HCT116 (cell line): ENCODE measurements around the gene TERT. TPM values are rescaled to one million over a fixed set of nuclear protein-coding genes. Genes with fewer than 3 reads are reported as not detected.

Experiments used
- microRNA-seq: library from miRNA; unstranded; fragments of <30 nt; microRNA quantifications from one replicate; pipeline ENCODE4, GENCODE V29; 2016; ENCODE audit warnings: borderline number of aligned reads
- total RNA-seq: library from RNA; stranded (reverse); gene quantifications from one replicate; pipeline ENCODE4 v1.2.1, GENCODE V29; 2021; ENCODE audit not compliant: unreplicated experiment

The TERT gene
- total RNA-seq, 1 experiment from 2014 or later: 6.9 TPM

Small RNAs within 50 kb of the gene (microRNA-seq; reads per million reads assigned to microRNA genes)
- not detected for gene MIR4457

Other genes starting within 250 kb of the TERT start
- gene SLC12A7, start 183.0 kb downstream of the TERT start, total RNA-seq: 29.6 TPM
- gene SLC6A19, start 93.5 kb downstream of the TERT start, total RNA-seq: not detected
- not detected for gene SLC6A18, start 69.7 kb downstream of the TERT start, total RNA-seq
- 98.4 TPM for gene CLPTM1L, start 50.0 kb upstream of the TERT start, total RNA-seq
- gene SLC6A3, start 150.4 kb upstream of the TERT start, total RNA-seq: not detected
- 75.0 TPM for gene LPCAT1, start 228.9 kb upstream of the TERT start, total RNA-seq